DOHH2 (cell line): ENCODE measurements around the gene NUCB1.

Experiments
- H3F3A ChIP-seq: fragments of 200-600 bp; sonication (generic), shearing (Covaris generic); 2 replicates; pipeline ENCODE4 v1.6.0; 2016; ENCODE audit warnings: antibody characterized with exemption, mild to moderate bottlenecking; ENCODE audit not compliant: control insufficient read depth, insufficient read depth
- H3K27ac ChIP-seq: fragments of 200-600 bp; sonication (generic); 2 replicates; pipeline ENCODE4 v1.5.1; 2014; ENCODE audit warnings: low read depth, mild to moderate bottlenecking, low read length, moderate library complexity
- H3K27me3 ChIP-seq: fragments of 200-600 bp; sonication (generic); 2 replicates; pipeline ENCODE4 v1.6.1; 2014; ENCODE audit warnings: mild to moderate bottlenecking, low read length, mixed read lengths; ENCODE audit not compliant: control insufficient read depth
- H3K36me3 ChIP-seq: fragments of 200-600 bp; sonication (generic); 2 replicates; pipeline ENCODE4 v1.6.1; 2014; ENCODE audit warnings: mild to moderate bottlenecking, low read length, moderate library complexity, mixed read lengths; ENCODE audit not compliant: control insufficient read depth
- H3K4me1 ChIP-seq: fragments of 200-600 bp; sonication (generic); 2 replicates; pipeline ENCODE4 v1.6.1; 2014; ENCODE audit warnings: mild to moderate bottlenecking, low read length, mixed read lengths; ENCODE audit not compliant: control insufficient read depth
- H3K4me2 ChIP-seq: fragments of 200-600 bp; sonication (generic); 2 replicates; pipeline ENCODE4 v1.6.0; 2014; ENCODE audit warnings: mild to moderate bottlenecking, low read length, moderate library complexity
- H3K4me3 ChIP-seq: fragments of 200-600 bp; sonication (generic); 2 replicates; pipeline ENCODE4 v1.5.1; 2014; ENCODE audit warnings: mild to moderate bottlenecking, low read length, mixed read lengths
- H3K79me2 ChIP-seq: fragments of 200-600 bp; sonication (generic); 2 replicates; pipeline ENCODE4 v1.6.1; 2014; ENCODE audit warnings: mild to moderate bottlenecking, low read length, mixed read lengths; ENCODE audit not compliant: control insufficient read depth
- H3K9me2 ChIP-seq: fragments of 200-600 bp; sonication (generic); replicated peaks from 2 replicates; pipeline ENCODE4 v1.6.1; 2014; ENCODE audit warnings: mild to moderate bottlenecking, low read length, mixed read lengths; ENCODE audit not compliant: control insufficient read depth
- H3K9me3 ChIP-seq: fragments of 200-600 bp; sonication (generic); 2 replicates; pipeline ENCODE4 v1.6.1; 2014; ENCODE audit warnings: antibody characterized with exemption, low read length, mixed read lengths; ENCODE audit not compliant: control insufficient read depth, insufficient read depth
- H4K20me1 ChIP-seq: fragments of 200-600 bp; sonication (generic); 2 replicates; pipeline ENCODE4 v1.6.0; 2014; ENCODE audit warnings: low read depth, mild to moderate bottlenecking, antibody characterized with exemption, low read length, moderate library complexity; ENCODE audit not compliant: control insufficient read depth, insufficient read depth
- EZH2phosphoT487 ChIP-seq: fragments of 200-600 bp; sonication (generic); IDR thresholded peaks from 2 replicates; pipeline ENCODE4 v1.6.1; 2017; ENCODE audit warnings: borderline replicate concordance, mild to moderate bottlenecking, antibody characterized with exemption, low read length, moderate library complexity, mixed read lengths
- TF ChIP-seq, protein P1 (sequence below): fragments of 200-600 bp; sonication (generic); IDR thresholded peaks from one replicate; pipeline ENCODE4 v1.5.1; 2014; ENCODE audit warnings: antibody characterized with exemption, mild to moderate bottlenecking, low read depth, low read length; ENCODE audit not compliant: poor library complexity, severe bottlenecking

Gene NUCB1

DNA sequence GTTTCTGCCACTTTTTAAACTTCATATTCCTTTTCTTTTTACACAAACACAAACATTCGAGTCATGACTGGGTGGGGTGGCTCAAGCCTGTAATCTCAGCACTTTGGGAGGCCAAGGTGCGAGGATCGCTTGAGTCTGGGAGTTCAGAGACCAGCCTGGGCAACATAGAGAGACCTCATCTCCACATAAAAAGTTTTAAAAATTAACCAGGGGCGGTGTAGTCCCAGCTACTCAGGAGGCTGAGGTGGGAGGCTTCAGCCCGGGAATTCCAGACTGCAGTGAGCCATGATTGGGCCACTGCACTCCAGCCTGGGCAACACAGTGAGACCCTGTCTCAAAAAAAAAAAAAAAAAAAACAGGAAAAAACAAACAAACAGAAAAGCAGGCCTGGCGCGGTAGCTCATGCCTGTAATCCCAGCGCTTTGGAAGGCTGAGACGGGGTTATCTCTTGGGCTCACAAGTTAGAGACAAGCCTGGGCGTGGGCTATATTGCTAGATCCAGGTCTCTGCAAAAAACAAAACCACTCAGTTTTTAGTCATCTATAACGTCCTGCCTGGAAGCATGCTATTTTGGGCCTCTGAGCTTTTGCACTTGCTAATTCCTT, 54.0 kb downstream of the NUCB1 start:
- peaks cover 24% of the 10 kb centered on the region for H3K79me2 ChIP-seq
- H3K4me1 ChIP-seq = peaks cover 57% of the 10 kb centered on the region
- peak overlapping the region; percentile 87 for H3K4me2 ChIP-seq
- peak overlapping the region; percentile 92 for H3K4me3 ChIP-seq
- H3K9me3 ChIP-seq = no peaks in the 10 kb centered on the region
- no peaks in the 10 kb centered on the region; the same call in 1 of the 2 replicates for H3F3A ChIP-seq
- TF ChIP-seq, protein P1, sequence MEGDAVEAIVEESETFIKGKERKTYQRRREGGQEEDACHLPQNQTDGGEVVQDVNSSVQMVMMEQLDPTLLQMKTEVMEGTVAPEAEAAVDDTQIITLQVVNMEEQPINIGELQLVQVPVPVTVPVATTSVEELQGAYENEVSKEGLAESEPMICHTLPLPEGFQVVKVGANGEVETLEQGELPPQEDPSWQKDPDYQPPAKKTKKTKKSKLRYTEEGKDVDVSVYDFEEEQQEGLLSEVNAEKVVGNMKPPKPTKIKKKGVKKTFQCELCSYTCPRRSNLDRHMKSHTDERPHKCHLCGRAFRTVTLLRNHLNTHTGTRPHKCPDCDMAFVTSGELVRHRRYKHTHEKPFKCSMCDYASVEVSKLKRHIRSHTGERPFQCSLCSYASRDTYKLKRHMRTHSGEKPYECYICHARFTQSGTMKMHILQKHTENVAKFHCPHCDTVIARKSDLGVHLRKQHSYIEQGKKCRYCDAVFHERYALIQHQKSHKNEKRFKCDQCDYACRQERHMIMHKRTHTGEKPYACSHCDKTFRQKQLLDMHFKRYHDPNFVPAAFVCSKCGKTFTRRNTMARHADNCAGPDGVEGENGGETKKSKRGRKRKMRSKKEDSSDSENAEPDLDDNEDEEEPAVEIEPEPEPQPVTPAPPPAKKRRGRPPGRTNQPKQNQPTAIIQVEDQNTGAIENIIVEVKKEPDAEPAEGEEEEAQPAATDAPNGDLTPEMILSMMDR = no peak
- TF ChIP-seq EZH2phosphoT487 = no peak
- H3K27me3 ChIP-seq = no peaks in the 10 kb centered on the region
- no peaks in the 10 kb centered on the region for H4K20me1 ChIP-seq
- H3K36me3 ChIP-seq = peaks cover 23% of the 10 kb centered on the region
- H3K9me2 ChIP-seq = no peaks in the 10 kb centered on the region
- no peak overlapping the region for H3K27ac ChIP-seq

DNA sequence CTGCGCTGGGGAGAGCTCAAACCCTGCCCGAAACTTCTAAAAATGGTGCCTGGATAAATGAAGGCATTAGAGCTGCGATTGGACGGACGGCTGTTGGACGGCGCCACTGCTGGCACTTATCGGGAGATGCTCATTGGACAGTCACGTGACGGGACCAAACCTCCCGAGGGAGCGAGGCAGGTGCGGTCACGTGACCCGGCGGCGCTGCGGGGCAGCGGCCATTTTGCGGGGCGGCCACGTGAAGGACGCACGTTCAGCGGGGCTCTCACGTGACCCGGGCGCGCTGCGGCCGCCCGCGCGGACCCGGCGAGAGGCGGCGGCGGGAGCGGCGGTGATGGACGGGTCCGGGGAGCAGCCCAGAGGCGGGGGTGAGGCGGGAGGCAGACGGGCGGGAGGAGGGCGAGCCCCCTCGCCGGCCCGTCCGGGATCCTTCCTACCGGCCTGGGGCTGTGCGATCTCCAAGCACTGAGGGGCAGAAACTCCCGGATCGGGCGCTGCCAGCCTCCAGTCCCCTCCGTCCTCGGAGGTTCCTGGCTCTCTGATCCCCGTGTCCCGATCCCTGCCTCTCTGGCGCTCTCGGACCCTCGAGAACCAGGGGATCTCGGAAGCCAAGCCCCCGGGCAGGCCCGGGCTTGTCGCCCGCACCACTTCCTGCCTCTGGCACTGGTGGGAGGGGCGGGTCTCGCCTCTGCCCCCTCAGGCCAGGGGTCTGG, 54.6 kb downstream of the NUCB1 start, which contains the start of gene BAX:
Gene BAX, plus strand, starts transcription at position 281 of the 713 bp plus-strand sequence. Its CDS starts 54 bp downstream, at position 335.
- Histone ChIP-seq H3K36me3 (peaks cover 23% of the 10 kb centered on the region), H3K27me3 (no peaks in the 10 kb centered on the region), H4K20me1 (no peaks in the 10 kb centered on the region), H3K27ac (peak within 1 kb of the TSS; percentile 60), H3F3A (no peaks in the 10 kb centered on the region; the same call in 1 of the 2 replicates), H3K9me3 (no peaks in the 10 kb centered on the region), H3K4me1 (peaks cover 56% of the 10 kb centered on the region), H3K79me2 (peaks cover 24% of the 10 kb centered on the region), H3K9me2 (no peaks in the 10 kb centered on the region), H3K4me2 (peak within 1 kb of the TSS; percentile 87), H3K4me3 (peak within 1 kb of the TSS; percentile 92)
- TF ChIP-seq, protein P1 = peak; percentile 14
- TF ChIP-seq EZH2phosphoT487 = no peak

DNA sequence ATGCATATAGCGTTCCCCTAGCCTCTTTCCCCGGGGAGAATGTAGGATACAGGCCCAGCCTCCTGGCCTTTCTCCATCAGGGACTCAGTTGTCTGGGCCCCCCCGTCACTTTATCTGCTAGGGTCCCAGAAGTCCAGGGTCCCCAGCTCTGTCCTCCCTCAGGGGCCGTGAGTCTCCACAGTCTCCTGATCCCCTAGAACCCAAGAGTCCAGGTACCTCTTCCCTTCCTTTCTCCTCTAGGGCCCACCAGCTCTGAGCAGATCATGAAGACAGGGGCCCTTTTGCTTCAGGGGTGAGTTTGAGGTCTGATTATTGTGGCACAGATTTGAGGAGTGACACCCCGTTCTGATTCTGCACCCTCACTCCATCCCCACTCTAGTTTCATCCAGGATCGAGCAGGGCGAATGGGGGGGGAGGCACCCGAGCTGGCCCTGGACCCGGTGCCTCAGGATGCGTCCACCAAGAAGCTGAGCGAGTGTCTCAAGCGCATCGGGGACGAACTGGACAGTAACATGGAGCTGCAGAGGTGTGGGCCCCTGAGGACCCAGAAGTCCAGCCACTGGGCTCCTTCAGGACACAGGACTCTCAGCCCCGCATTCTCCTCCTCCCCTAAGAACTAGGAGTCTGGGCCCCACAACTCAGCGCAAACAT, 55.3 kb downstream of the NUCB1 start:
- no peak for TF ChIP-seq EZH2phosphoT487
- Histone ChIP-seq H3K9me3 (no peaks in the 10 kb centered on the region), H3K9me2 (no peaks in the 10 kb centered on the region), H3K36me3 (peaks cover 23% of the 10 kb centered on the region), H3K4me1 (peaks cover 49% of the 10 kb centered on the region), H3K27ac (peak overlapping the region; percentile 60), H3F3A (no peaks in the 10 kb centered on the region; the same call in 1 of the 2 replicates), H3K4me3 (peak overlapping the region; percentile 92), H3K79me2 (peaks cover 24% of the 10 kb centered on the region), H4K20me1 (no peaks in the 10 kb centered on the region), H3K27me3 (no peaks in the 10 kb centered on the region), H3K4me2 (peak overlapping the region; percentile 87)
